ENCODE measurements around the gene ZNF292.

DNA sequence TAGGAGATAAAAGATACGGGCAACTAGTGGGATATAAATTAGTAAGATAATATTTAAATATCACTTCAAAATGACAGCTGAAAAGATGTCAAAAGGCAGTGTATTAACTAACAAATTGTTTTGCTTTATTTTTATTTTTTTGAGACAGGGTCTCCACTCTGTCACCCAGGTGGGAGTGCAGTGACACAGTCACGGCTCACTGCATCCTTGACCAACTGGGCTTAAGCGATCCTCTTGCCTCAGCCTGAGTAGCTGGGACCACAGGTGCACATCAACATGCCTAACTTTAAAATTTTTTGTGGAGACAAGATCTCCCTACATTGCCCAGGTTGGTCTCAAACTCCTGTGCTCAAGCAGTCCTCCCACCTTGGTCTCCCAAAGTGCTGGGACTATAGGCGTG is 5.9 kb downstream of the ZNF292 start:
- no peak for TF ChIP-seq EZH2 (IDR thresholded peaks at IDR 0.05)
- no peak for TF ChIP-seq POLR2AphosphoS5 (IDR thresholded peaks at IDR 0.05; ENCODE audit: borderline replicate concordance, low read depth, low read length)

All from SK-N-MC (cell line).